H54 (cell line): ENCODE data around the gene TEX44.
A peak's percentile ranks its signal among the peaks of the same experiment; 100 is the strongest.
"Not testable (repeated sequence)": the region's sequence is repeated elsewhere in the genome, so short reads cannot be mapped to it uniquely, and the experiment has no call there.

Source experiments
- DNase-seq: peaks from one replicate; pipeline ENCODE4 v3.0.0; 2011; ENCODE audit warnings: low spot score, mixed read lengths; ENCODE audit not compliant: insufficient read length
- FAIRE-seq: peaks from 3 replicates; lab custom pipeline; 2011; peaks lifted over from hg19 to GRCh38; lab: Jason Lieb, UNC
- POLR2A ChIP-seq: IDR thresholded peaks from 2 replicates; pipeline ENCODE4 v1.6.1; 2011; ENCODE audit warnings: low read depth, mild to moderate bottlenecking, low read length

The TEX44 gene

DNA sequence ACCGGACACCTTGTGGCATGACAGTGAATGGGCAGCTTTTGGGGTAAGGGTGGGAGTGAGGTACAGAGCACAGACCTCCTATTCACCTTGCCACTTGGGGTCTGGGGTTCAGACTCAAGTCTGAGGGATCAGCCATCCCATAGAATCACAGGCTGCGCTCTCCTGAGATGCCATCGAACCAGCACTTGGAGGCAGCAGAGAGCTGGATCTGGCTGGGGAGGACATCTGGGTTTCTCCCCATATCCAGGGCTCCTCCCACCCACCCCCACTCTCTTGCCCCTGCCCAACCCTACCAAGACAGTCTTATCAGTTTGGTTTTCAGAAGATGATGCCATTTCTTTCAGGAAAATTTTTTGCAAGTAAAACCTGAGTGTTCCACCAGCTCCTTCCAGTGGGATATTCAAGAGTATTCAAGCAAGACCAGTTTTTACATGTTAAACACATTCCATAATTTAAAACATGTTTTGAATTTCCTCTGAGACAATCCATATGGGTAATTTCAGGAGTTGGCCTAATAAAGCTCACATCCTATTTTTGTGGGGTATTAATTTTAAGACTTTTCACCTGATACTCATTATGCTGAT lies 29.2 kb upstream of the TEX44 start:
- peak; percentile 80 for DNase-seq
- FAIRE-seq, result no peak
- no peak for TF ChIP-seq POLR2A

DNA sequence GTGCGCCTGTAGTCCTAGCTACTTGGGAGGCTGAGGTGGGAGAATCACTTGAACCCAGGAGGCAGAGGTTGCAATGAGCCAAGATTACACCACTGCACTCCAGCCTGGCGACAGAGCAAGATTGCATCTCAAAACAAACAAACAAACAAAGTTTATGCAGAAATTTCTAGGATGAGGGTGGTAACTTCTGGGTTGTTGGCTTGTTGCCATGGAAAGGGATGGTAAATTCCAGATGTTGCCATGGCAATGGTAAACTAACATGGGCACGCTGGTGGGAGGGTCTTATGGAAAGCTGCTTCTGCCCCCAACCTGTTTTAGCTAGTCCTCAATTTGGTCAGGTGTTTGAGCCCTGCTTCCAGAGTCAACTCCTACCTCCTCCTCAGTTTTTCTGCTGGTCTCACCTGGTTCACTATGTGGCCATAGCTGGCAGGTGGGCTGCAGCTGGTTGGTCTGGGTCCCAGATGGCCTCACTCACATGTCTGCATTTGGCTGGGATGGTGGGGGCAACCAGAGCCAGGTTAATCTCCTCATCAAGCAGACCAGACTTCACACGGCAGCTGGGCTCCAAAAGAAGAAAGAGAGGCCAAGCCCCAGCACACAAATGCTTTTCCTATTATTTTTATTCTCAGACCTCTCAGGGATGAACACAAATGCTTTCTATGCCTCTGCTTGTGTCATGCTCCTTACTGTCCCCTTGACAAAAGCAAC lies 26.6 kb upstream of the TEX44 start:
- FAIRE-seq, result no peak
- DNase-seq, result no peak
- TF ChIP-seq POLR2A, result no peak

DNA sequence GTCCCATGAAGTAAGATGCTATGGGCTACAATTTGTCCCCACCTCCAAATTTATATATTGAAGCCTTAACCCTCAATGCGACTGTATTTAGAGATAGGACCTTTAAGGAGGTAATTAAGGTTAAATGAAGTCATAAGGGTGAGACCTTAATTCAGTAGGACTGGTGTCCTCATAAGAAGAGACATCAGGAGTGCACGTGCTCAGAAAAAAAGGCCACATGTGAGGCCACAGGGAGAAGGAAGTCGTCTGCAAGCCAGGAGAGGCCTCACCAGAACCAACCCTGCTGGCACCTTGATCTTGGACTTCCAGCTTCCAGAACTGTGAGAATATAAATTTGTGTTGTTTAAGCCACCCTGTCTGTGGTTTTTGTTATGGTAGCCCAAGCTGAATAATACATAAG lies 25.5 kb upstream of the TEX44 start:
- DNase-seq (no peak), FAIRE-seq (no peak)
- TF ChIP-seq POLR2A, result no peak

DNA sequence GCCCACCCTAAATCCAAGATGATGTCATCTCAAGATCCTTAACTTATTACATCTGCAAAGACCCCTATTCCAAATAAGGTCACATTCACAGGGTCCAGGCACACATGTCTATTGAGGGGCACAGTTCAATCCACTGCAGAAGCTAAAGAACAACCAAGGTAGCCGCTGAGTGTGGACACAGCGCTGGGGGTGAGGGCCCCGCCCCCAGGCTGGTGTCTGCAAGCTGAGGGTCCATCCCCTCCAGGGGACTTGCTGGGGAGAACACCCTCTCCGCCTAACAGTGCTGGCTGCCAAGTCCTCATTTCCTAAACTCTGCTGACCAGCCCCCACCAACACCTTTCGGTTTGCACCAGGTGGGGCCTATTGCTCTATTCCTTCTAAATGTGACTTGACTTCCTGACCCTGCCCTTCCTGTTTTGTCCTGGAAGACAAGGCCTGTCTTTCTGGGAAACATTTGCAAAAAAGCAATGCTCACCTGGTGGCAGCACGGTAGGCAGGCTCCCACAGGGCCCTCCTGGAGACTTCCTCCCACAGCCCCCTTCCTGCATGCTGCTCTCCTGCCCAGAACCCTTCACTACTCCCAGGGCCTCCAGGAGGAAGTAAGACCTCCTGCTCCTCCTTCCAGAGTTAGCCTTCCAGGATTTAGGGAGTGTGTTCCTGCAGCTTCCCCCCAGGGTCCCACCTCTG lies 24.4 kb upstream of the TEX44 start:
- TF ChIP-seq POLR2A, result no peak
- no peak for FAIRE-seq
- DNase-seq, result no peak

DNA sequence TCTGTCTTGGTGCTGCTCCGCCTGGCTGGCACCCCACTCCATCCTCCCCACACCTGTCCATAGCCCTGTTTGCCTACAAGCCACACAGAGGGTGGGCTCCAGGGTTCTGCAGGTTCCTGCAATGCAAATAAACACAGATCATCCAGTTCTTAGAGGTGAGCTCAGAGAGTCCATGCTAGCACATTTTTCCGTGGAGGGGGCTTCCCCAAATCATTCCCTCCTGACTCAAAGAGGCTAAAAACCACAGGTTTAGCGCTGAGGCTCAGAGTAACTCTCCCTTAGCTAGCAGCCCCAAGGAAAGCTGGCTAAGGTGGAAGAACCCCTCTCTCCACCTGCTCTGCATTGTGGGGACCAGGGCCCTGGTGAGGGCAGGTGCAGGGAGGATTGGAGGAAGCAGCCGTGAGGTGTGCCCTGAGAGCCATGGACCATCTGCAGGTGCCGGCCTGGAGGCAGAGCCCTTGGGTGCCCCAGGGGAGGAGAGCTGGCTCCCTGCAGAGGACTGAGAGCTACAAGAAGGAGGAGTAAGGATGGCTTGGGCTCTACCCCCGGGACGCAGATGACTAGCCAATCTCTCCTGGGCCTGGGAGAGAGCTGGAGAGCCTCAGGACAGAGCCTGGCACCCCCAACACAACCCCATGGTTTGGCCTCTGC lies 23.8 kb upstream of the TEX44 start:
- DNase-seq (no peak), FAIRE-seq (no peak)
- no peak for TF ChIP-seq POLR2A

DNA sequence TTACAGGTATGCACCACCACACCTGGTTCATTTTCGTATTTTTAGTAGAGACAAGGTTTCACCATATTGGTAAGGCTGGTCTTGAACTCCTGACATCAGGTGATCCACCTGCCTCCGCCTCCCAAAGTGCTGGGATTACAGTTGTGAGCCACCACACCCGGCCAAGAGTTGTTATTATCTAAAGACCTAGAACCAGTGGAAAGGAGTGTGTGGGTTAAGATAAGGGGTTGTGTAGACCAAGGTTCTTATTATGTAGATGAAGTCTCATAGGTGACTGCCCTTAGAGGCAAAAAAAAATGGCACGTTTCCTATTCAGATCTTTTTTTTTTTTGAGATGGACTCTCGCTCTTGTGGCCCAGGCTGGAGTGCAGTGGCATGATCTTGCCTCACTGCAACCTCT lies 21.7 kb upstream of the TEX44 start:
- not testable (repeated sequence) for DNase-seq, FAIRE-seq

DNA sequence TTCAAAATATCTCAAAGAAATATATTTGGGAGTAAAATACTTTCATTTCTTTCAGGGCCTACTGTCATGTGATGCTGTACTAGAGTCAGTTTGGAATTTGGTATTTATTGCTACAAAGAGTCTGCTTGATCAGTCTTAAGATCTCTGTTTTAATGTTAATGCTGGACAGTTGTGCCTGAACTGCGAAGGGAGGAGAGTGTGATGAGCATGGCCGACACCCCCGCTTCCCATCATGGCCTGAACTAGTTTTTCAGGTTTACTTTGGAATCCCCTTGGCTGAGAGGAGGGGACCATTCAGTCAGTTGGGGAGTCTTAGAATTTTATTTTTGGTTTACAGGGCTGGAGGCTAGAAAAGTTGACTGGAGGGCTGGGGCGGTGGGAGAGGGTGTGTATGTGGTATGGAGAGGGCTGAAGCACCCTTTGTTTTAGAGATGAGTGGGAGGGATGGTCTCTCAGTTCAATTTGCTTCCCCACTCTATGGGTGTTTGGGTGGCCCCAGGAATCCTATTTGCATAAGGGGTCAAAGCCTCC lies 20.9 kb upstream of the TEX44 start:
- no peak for FAIRE-seq
- no peak for TF ChIP-seq POLR2A

DNA sequence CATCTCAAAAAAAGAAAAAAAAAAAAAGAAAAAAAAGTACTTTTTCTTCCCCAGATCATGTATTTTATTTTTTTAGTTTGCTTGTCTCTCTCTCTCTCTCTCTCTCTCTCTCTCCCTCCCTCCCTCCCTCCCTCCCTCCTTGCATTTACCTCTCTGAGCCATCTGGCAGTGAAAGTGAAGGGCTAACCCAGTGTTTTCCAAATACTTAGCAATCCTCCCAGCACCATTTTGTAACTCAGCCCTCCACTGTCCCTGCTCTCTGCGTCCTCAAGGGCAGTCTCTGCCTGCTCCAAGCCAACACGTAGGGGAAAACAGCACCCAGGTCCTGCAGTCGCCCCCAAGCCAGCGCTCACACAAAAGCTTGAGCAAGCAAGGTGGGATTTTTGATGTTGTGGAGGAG lies 19.6 kb upstream of the TEX44 start:
- no peak for FAIRE-seq
- no peak for DNase-seq
- no peak for TF ChIP-seq POLR2A

More for the DNA sequence above, 20.9 kb upstream of the TEX44 start:
- no peak for DNase-seq

DNA sequence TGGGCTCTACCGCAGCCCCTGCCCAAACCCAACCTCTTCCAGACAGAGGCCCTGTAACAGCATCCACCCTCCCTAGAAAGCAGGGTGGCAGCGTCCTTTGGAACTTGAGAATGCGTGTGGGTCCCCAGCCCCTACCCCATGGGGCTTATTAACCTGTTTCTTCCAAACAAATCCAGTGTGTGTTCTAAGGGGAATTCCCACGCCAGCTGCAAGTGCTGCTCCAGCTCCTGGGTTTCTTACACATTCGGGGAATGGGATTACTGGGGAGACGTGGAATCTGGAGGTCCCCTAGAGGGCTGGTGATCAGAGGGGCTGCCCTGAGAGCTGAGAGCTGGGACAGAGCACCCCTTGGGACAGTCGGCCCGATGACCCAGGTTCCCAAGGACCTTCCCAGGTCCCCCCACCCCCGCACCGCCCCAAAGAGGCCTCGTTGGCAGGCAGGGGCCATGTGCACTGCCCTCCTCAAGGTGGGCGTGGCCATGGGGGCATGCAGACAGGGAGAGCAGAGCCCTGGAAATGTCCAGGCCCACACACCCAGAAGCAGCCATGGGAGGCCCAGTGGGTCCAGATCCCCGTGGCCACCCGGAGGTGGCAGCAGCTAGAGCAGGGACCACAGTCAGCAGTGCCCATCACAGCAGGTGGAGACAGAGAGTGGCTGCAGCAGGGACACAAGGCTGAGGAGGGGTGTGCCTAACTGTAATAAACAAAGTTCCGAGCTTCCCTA lies 18.8 kb upstream of the TEX44 start:
- no peak for TF ChIP-seq POLR2A
- DNase-seq, result no peak
- no peak for FAIRE-seq

DNA sequence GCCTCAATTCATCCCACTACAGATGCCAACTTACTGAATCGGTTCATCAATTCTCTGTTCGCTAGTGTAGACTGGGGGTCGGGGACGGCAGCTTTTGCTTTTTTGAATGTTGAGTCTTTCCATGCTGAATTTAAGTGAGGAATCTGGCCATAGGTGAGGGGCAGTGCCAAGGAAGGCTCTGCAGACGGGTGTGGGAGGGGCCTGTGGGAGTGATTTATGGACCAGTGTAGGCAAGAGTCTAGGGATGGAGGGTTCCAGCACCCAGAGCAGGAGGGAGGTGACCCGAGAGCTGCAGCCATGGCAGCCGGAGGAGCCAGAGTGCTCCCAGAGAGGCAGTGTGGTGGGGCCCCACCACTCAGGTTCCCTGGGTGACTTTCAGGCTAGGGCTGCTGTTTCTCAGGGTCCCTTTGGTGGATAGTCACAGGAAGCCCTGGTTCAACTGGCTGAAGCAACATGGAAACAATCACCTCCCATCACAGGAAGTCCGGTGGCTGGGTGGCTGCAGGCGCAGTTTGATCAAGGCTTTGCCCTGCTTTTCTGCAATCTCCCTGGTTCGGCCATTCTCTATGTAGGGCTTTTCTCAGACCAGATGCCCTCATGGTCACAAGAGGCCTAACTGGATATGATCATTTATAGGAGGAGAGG lies 16.9 kb upstream of the TEX44 start:
- no peak for TF ChIP-seq POLR2A
- FAIRE-seq, result no peak
- DNase-seq, result no peak

DNA sequence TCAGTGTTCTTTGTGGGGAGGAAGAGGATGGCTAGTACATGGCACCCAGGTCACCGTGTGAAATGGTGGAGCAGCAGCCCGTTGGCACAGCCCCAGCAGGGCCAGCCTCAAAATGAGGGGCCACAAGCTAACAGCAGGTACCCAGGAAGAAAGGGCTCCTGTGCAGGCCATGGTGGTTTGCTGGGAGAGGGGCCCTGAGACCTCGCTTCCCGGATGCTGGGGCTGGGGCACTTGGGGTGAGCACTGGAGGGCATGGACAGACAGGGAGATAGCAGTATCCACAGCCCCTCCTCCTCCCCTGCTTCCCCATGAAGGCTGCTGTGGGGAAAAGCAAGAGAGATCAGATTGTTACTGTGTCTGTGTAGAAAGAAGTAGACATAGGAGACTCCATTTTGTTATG lies 16.2 kb upstream of the TEX44 start:
- TF ChIP-seq POLR2A, result no peak
- DNase-seq (no peak), FAIRE-seq (no peak)

DNA sequence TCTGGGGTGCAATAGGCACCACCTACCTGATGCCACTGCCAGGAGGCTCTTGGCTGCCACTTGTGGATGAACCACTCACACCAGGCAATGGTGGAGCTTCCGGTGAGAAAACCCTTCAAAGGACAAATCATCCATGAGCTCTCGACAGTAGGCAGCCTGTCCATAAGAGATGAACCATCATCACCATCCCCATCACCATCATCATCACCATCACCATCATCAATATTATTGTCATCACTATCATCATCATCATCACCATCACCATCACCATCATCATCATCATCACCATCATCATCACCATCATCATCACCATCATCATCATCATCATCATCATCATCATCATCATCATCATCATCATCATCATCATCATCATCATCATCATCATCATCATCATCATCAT lies 14.0 kb upstream of the TEX44 start:
- DNase-seq, FAIRE-seq: not testable (repeated sequence)

DNA sequence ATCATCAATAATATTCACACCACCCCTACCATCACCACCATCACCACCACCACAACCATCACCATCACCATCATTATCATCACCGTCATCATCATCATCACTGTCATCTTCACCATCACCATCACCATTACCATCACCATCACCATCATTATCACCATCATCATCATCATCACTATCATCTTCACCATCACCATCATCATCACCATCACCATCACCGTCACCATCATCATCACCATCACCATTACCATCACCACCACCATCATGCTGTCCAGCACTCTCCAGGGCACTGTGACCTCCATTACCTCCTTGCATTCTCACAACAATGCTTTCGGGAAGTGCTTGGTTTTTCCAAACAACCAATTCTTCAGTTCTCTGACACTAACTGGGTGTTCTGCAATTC lies 13.1 kb upstream of the TEX44 start:
- DNase-seq (no peak), FAIRE-seq (no peak)
- TF ChIP-seq POLR2A, result no peak
